GM21390 (cell line): ENCODE results near the gene SCNN1A.
"Not testable (repeated sequence)": the region's sequence is repeated elsewhere in the genome, so short reads cannot be mapped to it uniquely, and the experiment has no call there.

Experiments used
- ATAC-seq: cut with Tn5 transposase; IDR thresholded peaks from one replicate; pipeline ENCODE4 v1.9.1; 2021; ENCODE audit not compliant: unreplicated experiment

SCNN1A gene

GRCh38 chr12:6351622-6352021, 23.7 kb downstream of the SCNN1A start:
- ATAC-seq = no peak

- ATAC-seq = no peak
Observed at GRCh38 chr12:6347367-6348338, 27.7 kb downstream of the SCNN1A start.

DNA sequence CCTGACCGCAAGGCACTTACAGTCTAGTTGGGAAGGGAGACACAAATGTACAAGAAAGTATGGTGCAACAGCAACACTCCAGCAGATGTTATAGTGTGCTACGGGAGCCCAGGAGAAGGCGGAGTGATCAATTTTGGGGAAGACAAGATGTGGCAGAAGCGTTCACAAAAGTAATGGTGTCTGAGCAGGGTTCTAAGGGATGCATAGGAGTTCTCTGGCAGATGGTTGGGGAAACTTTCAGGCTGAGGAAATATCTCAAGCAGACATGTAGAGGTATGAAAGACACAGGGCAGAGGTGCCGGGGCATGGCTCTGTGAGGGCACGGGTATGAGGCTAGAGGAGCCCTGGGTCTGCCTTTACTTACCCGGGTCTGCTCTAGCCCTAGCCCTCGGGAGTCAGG, 28.4 kb downstream of the SCNN1A start:
- ATAC-seq = no peak

DNA sequence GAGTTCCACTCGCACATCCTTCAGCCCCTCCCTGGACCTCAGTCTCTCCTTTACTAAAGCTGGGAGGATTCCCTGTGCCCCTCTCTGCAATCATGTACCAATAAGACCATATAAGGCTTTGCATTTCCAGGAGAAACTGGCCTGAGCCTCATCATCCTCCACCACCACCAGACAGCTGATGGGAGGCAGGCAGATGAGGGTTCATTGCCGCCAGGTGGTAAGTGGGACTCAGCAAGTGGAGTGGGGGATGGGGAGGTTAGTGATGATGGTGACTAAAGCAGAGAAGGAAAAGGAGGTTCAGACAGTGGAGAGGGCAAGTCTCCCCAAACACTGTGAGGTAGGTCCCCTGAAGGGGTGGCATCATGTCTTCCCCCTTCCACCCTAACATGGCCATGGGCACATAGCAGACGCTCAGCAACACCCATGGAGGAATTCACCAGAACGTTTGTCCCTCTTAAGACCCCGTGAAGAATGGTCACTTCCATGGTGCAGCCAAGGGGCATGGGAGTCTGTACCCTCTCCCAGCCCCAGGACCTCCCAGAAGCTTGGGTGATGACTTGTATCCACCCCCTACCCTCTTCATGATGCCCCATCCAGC, 29.0 kb downstream of the SCNN1A start:
- ATAC-seq = no peak

GRCh38 chr12:6345319-6346091, 29.9 kb downstream of the SCNN1A start:
- no peak for ATAC-seq

GRCh38 chr12:6344101-6344660, 31.2 kb downstream of the SCNN1A start:
- ATAC-seq = not testable (repeated sequence)

DNA sequence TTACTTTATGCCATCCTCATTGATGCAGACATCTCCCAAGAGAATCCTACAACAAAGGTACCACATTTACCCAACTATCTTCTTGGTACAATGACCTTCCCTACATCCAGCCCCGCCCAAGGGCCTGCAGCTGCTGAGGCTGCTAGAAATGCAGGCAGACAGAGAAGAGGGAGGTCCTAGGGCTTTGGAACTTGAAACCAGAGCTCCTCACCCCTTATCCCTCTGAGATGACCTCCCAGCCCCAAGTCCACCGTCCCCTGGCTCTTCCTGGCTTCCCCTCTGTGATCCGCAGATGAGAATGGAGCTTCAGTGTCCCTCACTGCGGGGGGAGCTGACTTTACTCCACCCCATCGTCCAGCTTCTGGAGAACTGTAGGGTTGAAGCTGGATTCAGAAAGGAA, 31.8 kb downstream of the SCNN1A start:
- no peak for ATAC-seq

GRCh38 chr12:6342140-6342889, 33.0 kb downstream of the SCNN1A start:
- ATAC-seq = no peak

DNA sequence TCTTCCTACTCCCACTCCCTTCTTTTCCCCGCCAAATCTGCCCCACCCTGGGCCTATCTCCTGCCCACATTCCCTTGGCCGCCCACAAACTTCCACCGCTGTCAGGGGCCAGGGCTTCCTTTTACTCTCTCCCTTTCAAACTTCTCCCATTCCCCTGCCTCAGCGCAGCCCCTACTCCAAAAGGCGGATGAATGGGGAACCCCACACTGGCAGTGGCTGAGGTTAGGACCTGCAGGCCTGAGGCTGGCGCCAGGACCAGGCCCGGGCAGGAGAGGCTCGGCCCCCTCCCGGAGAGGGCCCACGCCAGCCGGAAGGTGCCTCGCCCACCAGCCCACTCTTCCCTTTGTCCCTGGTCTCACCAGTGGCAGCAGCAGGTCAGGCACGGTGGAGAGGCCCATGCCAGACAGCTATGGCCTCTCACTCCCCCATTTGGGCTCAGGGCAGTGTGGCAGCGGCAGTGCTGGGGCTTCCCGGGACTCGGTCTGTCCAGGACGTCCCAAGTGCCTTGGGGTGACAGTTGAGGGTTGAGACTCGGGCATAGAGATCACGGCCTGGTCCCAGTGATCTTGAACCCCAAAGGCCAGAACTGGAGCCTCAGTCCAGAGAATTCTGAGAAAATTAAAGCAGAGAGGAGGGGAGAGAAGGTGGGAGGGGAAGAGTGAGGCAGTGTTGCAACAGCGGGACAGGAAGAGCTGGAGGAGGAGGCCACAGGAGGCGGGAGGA, 33.8 kb downstream of the SCNN1A start, which contains the start of gene TNFRSF1A:
TSS of gene TNFRSF1A (minus strand) at position 660 of the 723 bp plus-strand sequence. CDS start at position 398, 262 bp downstream.
- no peak for ATAC-seq

DNA sequence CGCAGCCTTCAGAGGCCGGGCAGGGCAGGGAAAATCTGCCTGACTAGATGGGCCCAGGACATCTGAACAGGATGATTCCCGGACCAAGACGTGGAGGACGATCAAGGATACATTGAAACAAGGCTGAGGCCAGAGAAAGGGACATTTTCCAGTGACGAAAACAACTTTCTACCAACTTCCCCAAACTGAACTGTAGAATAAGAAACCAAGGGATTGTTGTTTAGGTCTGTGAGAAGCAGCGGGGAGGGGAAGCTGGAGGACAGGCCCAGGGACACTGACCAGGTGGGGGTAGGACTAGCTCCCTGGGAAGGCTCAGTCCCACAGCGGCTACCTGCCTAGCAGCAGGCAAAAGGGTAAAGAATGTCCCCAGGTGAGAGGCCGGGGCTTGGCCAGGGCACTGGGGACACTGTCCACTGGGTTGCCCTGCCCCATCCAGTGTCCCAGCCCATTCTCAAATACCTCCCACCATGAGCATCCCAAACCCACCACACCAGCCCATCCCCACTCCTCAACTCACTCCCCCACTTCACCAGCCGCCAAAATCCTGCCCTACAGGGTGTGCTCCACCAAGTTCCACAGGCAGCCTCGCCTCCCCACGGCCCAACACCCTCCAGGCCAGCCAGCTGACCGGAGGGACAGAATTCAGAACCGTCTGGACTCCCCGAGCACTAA, 34.5 kb downstream of the SCNN1A start:
- ATAC-seq = no peak

DNA sequence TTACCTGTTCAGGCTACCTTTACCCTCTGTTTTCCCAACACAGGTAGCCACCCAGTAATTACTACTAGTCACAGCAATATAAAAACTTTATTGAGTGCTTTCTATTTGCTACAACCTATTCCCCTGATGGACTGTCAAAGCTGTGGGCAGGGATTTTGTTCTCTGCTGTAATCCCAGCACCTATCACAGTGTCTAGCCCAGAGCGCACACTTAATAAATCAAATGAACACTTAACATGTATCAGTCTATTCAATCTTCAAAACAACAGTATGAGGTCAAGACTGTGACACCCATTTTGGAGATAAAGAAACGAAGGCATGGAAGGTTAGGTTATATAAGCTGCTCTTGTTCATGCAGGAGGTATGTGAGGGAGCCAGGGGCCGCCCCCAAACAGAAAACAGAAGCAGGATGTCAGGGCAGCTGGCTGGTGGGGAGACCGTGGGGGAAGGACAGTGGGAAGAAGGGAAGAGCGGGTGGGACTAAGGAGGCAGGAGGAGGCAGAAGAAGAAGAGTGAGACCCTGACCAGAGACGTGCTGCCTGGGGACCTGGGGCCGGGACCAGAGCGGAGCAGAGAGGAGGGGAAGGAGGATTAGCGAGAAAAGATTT, 35.2 kb downstream of the SCNN1A start:
- ATAC-seq = no peak

GRCh38 chr12:6338955-6339354, 36.4 kb downstream of the SCNN1A start:
- ATAC-seq = no peak

GRCh38 chr12:6338536-6338935, 36.8 kb downstream of the SCNN1A start:
- ATAC-seq = not testable (repeated sequence)

DNA sequence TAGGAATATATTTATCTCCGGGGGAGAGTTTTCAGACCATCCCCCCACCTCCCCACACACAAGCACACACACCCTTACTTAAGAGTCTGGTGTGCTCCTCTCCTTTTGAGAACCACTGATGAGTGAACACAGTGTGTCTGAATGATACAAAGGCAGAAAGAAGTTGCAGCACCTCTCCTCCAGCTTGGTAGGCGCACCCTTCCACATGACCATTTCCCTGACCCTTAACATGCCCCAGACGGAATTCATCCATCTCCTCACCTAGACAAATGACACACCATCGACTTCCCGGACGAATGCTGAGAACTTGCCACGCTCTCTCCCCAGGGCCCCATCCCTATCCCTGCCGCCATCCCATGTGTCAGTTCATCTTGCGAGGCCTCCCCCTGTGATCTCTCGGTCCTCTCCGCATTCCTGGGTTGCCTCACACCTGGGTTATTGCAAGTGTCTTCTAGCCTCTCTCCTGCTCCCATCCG, 37.4 kb downstream of the SCNN1A start:
- ATAC-seq = no peak

- ATAC-seq = no peak
Observed at GRCh38 chr12:6336889-6337853, 38.2 kb downstream of the SCNN1A start.

- no peak for ATAC-seq
Observed at GRCh38 chr12:6336079-6336888, 39.1 kb downstream of the SCNN1A start.
